GM12878 (cell line): Measurements from ENCODE around the gene TNFAIP8L3. TPM values are rescaled to one million over a fixed set of nuclear protein-coding genes. Genes with fewer than 3 reads are reported as not detected.

Source experiments
- ATAC-seq: fragments of 200-7000 bp; cut with Tn5 transposase; 3 replicates; pipeline ENCODE4 v1.9.1; 2020; ENCODE audit warnings: mild to moderate bottlenecking, moderate library complexity
- BruUV-seq: library from RNA; stranded (reverse); fragments of 400-500 nt; replicated peaks from 2 replicates; lab custom pipeline; 2021; lab: Mats Ljungman, UMichigan
- CTCF ChIA-PET: fragments of 300-600 bp; sonication (Branson Sonifier 250); formaldehyde crosslinking; extraction: SDS; loops from one replicate; lab custom pipeline; 2021; ENCODE audit warnings: inconsistent platforms; lab: Yijun Ruan, JAX
- POLR2A ChIA-PET: fragments of 350-600 bp; formaldehyde crosslinking; extraction: SDS; loops from one replicate; lab custom pipeline; 2021; ENCODE audit warnings: inconsistent platforms; lab: Charles Lee
- RAD21 ChIA-PET: fragments of 300-600 bp; sonication (Branson Sonifier 250); formaldehyde crosslinking; loops from one replicate; lab custom pipeline; 2023; ENCODE audit warnings: antibody characterized with exemption; ENCODE audit not compliant: unreplicated experiment; lab: Charles Lee
- SMC1A ChIA-PET: fragments of 300-600 bp; sonication (Branson Sonifier 250); formaldehyde crosslinking; loops from one replicate; lab custom pipeline; 2023; ENCODE audit not compliant: unreplicated experiment, uncharacterized antibody; lab: Charles Lee
- DNase-seq: peaks from one replicate; pipeline ENCODE4 v3.0.0-alpha.2; 2011; ENCODE audit warnings: low read depth, low spot score
- FAIRE-seq: peaks from 3 replicates; lab custom pipeline; 2011; peaks lifted over from hg19 to GRCh38; lab: Jason Lieb, UNC
- H2AFZ ChIP-seq: 2 replicates; pipeline ENCODE4 v1.6.0; 2011; ENCODE audit warnings: low read depth, low read length, control low read depth; ENCODE audit not compliant: control insufficient read depth
- H3K27ac ChIP-seq: 2 replicates; pipeline ENCODE4 v1.5.1; 2011; ENCODE audit warnings: control low read depth; ENCODE audit not compliant: control insufficient read depth, insufficient read depth
- H3K27me3 ChIP-seq, 2 experiments: replicated peaks in 1 of 2; 2 replicates each; pipeline versions ENCODE4 v1.6.0 to v1.6.1; 2011; ENCODE audit warnings: low read length in 1 of 2; ENCODE audit not compliant: control insufficient read depth in 2 of 2, insufficient read depth in 2 of 2
- H3K36me3 ChIP-seq, 2 experiments: 2 replicates each; pipeline ENCODE4 v1.5.1; 2011; ENCODE audit warnings: low read length in 1 of 2; ENCODE audit not compliant: control insufficient read depth in 2 of 2, insufficient read depth in 2 of 2
- H3K4me1 ChIP-seq: 2 replicates; pipeline ENCODE4 v1.6.1; 2011; ENCODE audit warnings: mild to moderate bottlenecking, low read length, moderate library complexity, mixed read lengths; ENCODE audit not compliant: control insufficient read depth, insufficient read depth
- H3K4me2 ChIP-seq: 2 replicates; pipeline ENCODE4 v1.6.0; 2011; ENCODE audit warnings: control low read depth; ENCODE audit not compliant: control insufficient read depth, insufficient read depth
- H3K4me3 ChIP-seq: fragments of 200-600 bp; sonication (generic); 2 replicates; pipeline ENCODE4 v1.5.1; 2016
- H3K79me2 ChIP-seq: 2 replicates; pipeline ENCODE4 v1.6.0; 2011; ENCODE audit warnings: low read length; ENCODE audit not compliant: control insufficient read depth, insufficient read depth
- H3K9ac ChIP-seq: 2 replicates; pipeline ENCODE4 v1.8.0; 2011; ENCODE audit warnings: low read length, control low read depth, mixed read lengths; ENCODE audit not compliant: control insufficient read depth, insufficient read depth
- H3K9me3 ChIP-seq: replicated peaks from 3 replicates; pipeline ENCODE4 v1.5.1; 2011; ENCODE audit warnings: mild to moderate bottlenecking, low read length; ENCODE audit not compliant: control insufficient read depth, insufficient read depth
- H4K20me1 ChIP-seq: 2 replicates; pipeline ENCODE4 v1.6.0; 2011; ENCODE audit not compliant: control insufficient read depth, insufficient read depth
- CUX1 ChIP-seq: IDR thresholded peaks from 2 replicates; pipeline ENCODE4 v1.6.1; 2012; ENCODE audit warnings: improper control_type of control experiment, low read depth, low read length; ENCODE audit not compliant: insufficient replicate concordance
- DPF2 ChIP-seq: fragments of 450-650 bp; IDR thresholded peaks from 2 replicates; pipeline ENCODE4 v1.6.1; 2017; ENCODE audit warnings: mild to moderate bottlenecking
- JUNB ChIP-seq: IDR thresholded peaks from 2 replicates; pipeline ENCODE4 v1.6.1; 2016; ENCODE audit warnings: antibody characterized with exemption, mild to moderate bottlenecking
- KLF5 ChIP-seq: fragments of 450-650 bp; IDR thresholded peaks from 2 replicates; pipeline ENCODE4 v1.6.1; 2014; ENCODE audit warnings: mild to moderate bottlenecking; ENCODE audit not compliant: partially characterized antibody
- MEF2A ChIP-seq: IDR thresholded peaks from 2 replicates; pipeline ENCODE4 v1.6.1; 2011; ENCODE audit warnings: low read depth, mild to moderate bottlenecking, low read length, moderate library complexity; ENCODE audit not compliant: insufficient read depth
- POLR2A ChIP-seq: IDR thresholded peaks from 2 replicates; pipeline ENCODE4 v1.6.1; 2011; ENCODE audit warnings: low read depth, mild to moderate bottlenecking, low read length
- POU2F2 ChIP-seq: IDR thresholded peaks from 3 replicates; pipeline ENCODE4 v1.6.1; 2011; ENCODE audit warnings: low read depth, mild to moderate bottlenecking, low read length, borderline replicate concordance
- STAT3 ChIP-seq: IDR thresholded peaks from 2 replicates; pipeline ENCODE4 v1.6.1; 2011; ENCODE audit warnings: low read depth, low read length, improper control_type of control experiment
- ZNF622 ChIP-seq: fragments of 450-650 bp; IDR thresholded peaks from 2 replicates; pipeline ENCODE4 v1.6.1; 2017; ENCODE audit warnings: mild to moderate bottlenecking, inconsistent platforms
- WGBS: methylation state at CpG from one replicate; pipeline ENCODE4 v1.1.6; 2016; ENCODE audit warnings: low lambda C conversion rate; ENCODE audit not compliant: insufficient replicate concordance, insufficient coverage; ENCODE audit errors: missing lambda C conversion rate; 5-methylcytosine and 5-hydroxymethylcytosine counted together
- in situ Hi-C: fragments of 300-500 bp; cut with MboI; formaldehyde crosslinking; loops from 9 replicates; pipeline ENCODE4 v1.14.3; 2018; ENCODE audit warnings: mixed read lengths
- intact Hi-C: fragments of 100-400 bp; cut with micrococcal nuclease; formaldehyde crosslinking; loops from one replicate; pipeline ENCODE4 v1.14.2; 2022; ENCODE audit not compliant: unreplicated experiment
- polyA plus RNA-seq, 11 experiments: library from polyadenylated mRNA; depleted of rRNA in 4 of 11; unstranded in 6 of 11; stranded (reverse) in 5 of 11; fragments of >200 nt; fragmentation: Nextera tagmentation in 4 of 11; fragmentation: Illumina TruSeq in 1 of 11; extraction: Ambion mirVana in 4 of 11; extraction: Trizol in 1 of 11; gene quantifications; 1 replicate in 1 of 11; 2 replicates in 10 of 11; pipeline versions ENCODE4 v1.2.1 to v1.2.3, GENCODE V29; 2011 to 2016; ENCODE audit warnings: inconsistent platforms in 2 of 11, missing spikeins in 2 of 11, low read depth in 1 of 11
- total RNA-seq, 4 experiments: library from RNA; depleted of rRNA in 3 of 4; stranded (reverse); fragments of >200 nt in 3 of 4; fragmentation: Illumina TruSeq in 1 of 4; extraction: Trizol in 1 of 4; gene quantifications; 2 replicates each; pipeline versions ENCODE4 v1.2.1 to v1.2.3, GENCODE V29; 2013 to 2021

Gene TNFAIP8L3
- total and polyA plus RNA-seq, 10 of the 15 experiments (the other 5 are each of a cell fraction or from before 2014, with no cell fraction given), result 0.22 TPM; not detected in 9

DNA sequence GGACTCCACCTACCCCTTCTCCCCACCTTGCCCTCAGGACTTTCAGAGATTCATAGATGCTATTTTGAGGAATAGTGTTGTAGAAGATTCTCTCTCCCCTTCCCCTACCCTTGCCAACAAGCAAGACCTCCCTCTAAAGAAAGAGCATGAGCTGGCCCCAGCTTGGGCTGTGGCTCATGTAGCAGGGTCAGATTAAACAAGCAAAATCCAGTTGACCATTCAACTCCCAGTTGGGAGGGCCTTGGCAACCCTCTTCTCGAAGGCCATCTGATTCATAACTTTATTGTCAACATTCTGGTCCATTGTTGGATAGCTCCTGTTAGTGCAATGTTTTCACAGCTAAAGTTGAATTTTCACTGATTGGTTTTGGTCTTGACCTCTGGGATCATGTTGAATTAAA, 41.1 kb downstream of the TNFAIP8L3 start (continued):
- TF ChIP-seq CUX1, result no peak
- TF ChIP-seq KLF5, result no peak
- no peak for TF ChIP-seq DPF2
- TF ChIP-seq POU2F2, result no peak
- TF ChIP-seq MEF2A, result no peak
- no peak for TF ChIP-seq STAT3
- TF ChIP-seq, all 136 proteins: peak for 0

- no peak for FAIRE-seq
Measured at GRCh38 chr15:51051776-51052175, 42.9 kb downstream of the TNFAIP8L3 start.

More at GRCh38 chr15:51051776-51052175, 42.9 kb downstream of the TNFAIP8L3 start:
- in situ Hi-C loops, result no loop called here
- Histone ChIP-seq H3K27ac (no peak overlapping the region), H3K4me3 (no peak overlapping the region), H3K36me3 (no peaks in the 10 kb centered on the region), H4K20me1 (no peaks in the 10 kb centered on the region), H3K4me1 (peaks cover 8% of the 10 kb centered on the region), H3K27me3 (no peaks in the 10 kb centered on the region), H3K79me2 (no peaks in the 10 kb centered on the region), H2AFZ (no peak overlapping the region), H3K9me3 (no peaks in the 10 kb centered on the region), H3K4me2 (no peak overlapping the region)
- intact Hi-C loops, result no loop called here
- no TSS peak for BruUV-seq
- DNase-seq (no peak), ATAC-seq (no peak)
- CTCF ChIA-PET, result interaction anchor here (1.3 kb wide), 1 partner anchor 326 kb away, joined by 3 read pairs; no protein-coding TSS in a partner anchor
- POLR2A ChIA-PET, result no interaction called here
- TF ChIP-seq JUNB (no peak), ZNF622 (no peak), POLR2A (no peak)
- TF ChIP-seq, all 136 proteins: peak for 0
- RAD21 ChIA-PET, result no interaction called here
- 36% methylated on average over 3 of the region's 3 CpGs for WGBS
- H3K9ac ChIP-seq, result no peak overlapping the region
- SMC1A ChIA-PET, result interaction anchor here (0.7 to 3.8 kb wide), 2 partner anchors 14 to 83 kb away, joined by 3 to 19 read pairs; no protein-coding TSS in a partner anchor
